RWPE2 (cell line): ENCODE results near the gene RPGRIP1L.

Source experiments
- ATAC-seq: fragments of 200-7000 bp; cut with Tn5 transposase; 3 replicates; pipeline ENCODE4 v1.9.1; 2021; ENCODE audit warnings: low read depth
- DNase-seq: peaks from one replicate; pipeline ENCODE4 v3.0.0-alpha.2; 2020; ENCODE audit warnings: low spot score
- H3K27ac ChIP-seq: fragments of 450-650 bp; 2 replicates; pipeline ENCODE4 v1.5.1; 2017; ENCODE audit warnings: mild to moderate bottlenecking; ENCODE audit not compliant: poor library complexity, severe bottlenecking
- H3K27me3 ChIP-seq: fragments of 250-450 bp; sonication (Bioruptor Pico); 2 replicates; pipeline ENCODE4 v1.5.1; 2021; ENCODE audit warnings: mild to moderate bottlenecking, moderate library complexity; ENCODE audit not compliant: insufficient read depth, poor library complexity, severe bottlenecking
- H3K36me3 ChIP-seq: fragments of 250-450 bp; sonication (Bioruptor Pico); 2 replicates; pipeline ENCODE4 v1.5.1; 2020; ENCODE audit warnings: low read depth, mild to moderate bottlenecking, moderate library complexity
- H3K4me1 ChIP-seq: fragments of 250-450 bp; sonication (Bioruptor Pico); 2 replicates; pipeline ENCODE4 v1.5.1; 2021; ENCODE audit warnings: mild to moderate bottlenecking, moderate library complexity; ENCODE audit not compliant: insufficient read depth, poor library complexity, severe bottlenecking
- H3K4me3 ChIP-seq: fragments of 250-450 bp; sonication (Bioruptor Pico); 2 replicates; pipeline ENCODE4 v1.5.1; 2021; ENCODE audit warnings: mild to moderate bottlenecking, moderate library complexity; ENCODE audit not compliant: severe bottlenecking
- H3K9me3 ChIP-seq: fragments of 250-450 bp; sonication (Bioruptor Pico); 2 replicates; pipeline ENCODE4 v1.5.1; 2021; ENCODE audit warnings: mild to moderate bottlenecking, moderate library complexity; ENCODE audit not compliant: severe bottlenecking
- CTCF ChIP-seq: fragments of 450-650 bp; IDR thresholded peaks from one replicate; pipeline ENCODE4 v1.5.1; 2017; ENCODE audit warnings: mild to moderate bottlenecking, moderate library complexity; ENCODE audit not compliant: poor library complexity, severe bottlenecking

The RPGRIP1L gene

GRCh38 chr16:53672461-53672860 lies 31.2 kb downstream of the RPGRIP1L start:
- no peak for TF ChIP-seq CTCF
- H3K4me3 ChIP-seq = no peak overlapping the region
- H3K27ac ChIP-seq = no peak overlapping the region
- H3K27me3 ChIP-seq = no peaks in the 10 kb centered on the region
- no peaks in the 10 kb centered on the region for H3K9me3 ChIP-seq
- ATAC-seq (no peak), DNase-seq (no peak)
- peaks cover 25% of the 10 kb centered on the region; the same call in 1 of the 2 replicates for H3K36me3 ChIP-seq
- H3K4me1 ChIP-seq = no peaks in the 10 kb centered on the region

DNA sequence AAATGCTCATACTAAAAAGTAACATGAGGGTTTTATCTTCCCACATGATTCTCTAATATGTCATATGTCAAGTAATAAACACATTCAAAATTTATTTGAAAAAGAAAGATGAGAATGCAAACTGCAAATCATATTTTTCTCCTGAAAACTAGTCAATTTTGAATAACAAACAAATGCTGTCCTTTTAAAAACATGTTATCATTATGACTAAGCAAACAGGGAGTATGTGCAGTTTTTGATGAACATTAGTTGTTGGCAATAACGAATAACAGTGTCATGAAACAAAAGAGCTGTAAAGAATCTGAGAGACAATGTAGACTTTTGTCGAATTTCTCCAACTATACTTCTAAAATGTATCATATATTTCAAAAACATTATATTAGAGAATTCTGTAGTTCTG lies 34.8 kb downstream of the RPGRIP1L start:
- Histone ChIP-seq H3K27ac (no peak overlapping the region), H3K36me3 (peaks cover 19% of the 10 kb centered on the region), H3K4me1 (no peaks in the 10 kb centered on the region), H3K4me3 (no peak overlapping the region), H3K27me3 (no peaks in the 10 kb centered on the region), H3K9me3 (no peaks in the 10 kb centered on the region)
- no peak for DNase-seq
- no peak for TF ChIP-seq CTCF
- no peak for ATAC-seq

DNA sequence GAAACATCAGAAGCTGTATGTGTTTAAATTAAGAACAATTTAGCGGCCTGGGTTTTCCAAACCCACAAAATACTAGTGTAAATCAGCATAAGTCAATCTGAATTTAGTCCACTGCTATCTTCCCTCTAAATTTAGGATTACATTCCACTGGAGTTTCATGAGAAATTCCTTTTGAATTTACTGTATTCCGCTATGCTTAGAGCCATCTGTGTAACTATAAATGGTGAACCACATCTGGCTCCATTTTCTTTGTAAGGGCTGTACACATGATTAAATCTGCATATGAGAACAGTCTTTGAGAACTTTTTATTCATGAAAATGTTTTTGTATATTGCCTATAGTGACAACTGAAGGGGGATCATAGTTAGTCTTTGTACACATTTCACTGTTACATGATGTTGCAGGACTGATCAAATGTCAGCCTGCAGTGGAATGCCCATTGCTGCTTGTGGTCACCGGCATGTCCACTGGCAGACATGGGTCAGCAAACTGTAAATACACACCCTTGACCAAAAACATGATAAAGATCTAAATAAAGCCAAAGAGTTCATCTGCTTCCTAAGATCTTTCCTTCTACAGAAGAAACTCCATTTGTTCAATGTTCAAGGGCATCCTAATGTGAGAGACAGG lies 36.8 kb downstream of the RPGRIP1L start:
- no peaks in the 10 kb centered on the region for H3K9me3 ChIP-seq
- ATAC-seq (no peak), DNase-seq (no peak)
- H3K4me1 ChIP-seq = no peaks in the 10 kb centered on the region
- no peak overlapping the region for H3K27ac ChIP-seq
- no peak overlapping the region for H3K4me3 ChIP-seq
- TF ChIP-seq CTCF = no peak
- H3K27me3 ChIP-seq = no peaks in the 10 kb centered on the region
- peaks cover 19% of the 10 kb centered on the region for H3K36me3 ChIP-seq

DNA sequence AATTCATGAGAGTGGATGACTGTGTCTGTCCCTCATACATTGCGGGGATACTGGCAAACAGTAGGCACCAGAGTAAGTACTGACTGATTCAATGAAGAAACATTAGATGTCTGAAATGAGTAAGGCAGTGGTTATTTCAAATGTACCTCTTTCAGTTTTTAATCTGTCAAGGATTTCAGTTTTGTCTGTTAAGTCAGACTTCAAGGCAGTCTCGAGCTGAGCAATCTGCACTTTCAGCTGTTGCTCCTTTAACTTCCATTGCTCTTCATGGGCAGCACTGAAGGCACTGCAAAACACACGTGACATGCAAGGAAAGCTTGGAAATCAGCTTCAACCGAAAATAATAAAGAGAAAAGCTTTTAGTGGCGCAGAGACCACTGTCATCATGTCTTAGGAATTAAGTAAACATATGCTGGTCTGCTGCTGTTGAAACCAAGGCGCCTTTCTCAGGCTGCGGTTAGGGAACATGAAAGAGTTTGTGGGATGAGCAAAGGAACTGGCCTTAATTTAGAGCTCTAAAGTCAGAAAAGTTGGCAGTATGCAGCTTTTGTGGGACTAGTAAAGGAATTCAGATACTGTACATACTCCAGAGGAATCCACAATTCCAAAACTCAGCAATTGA lies 38.8 kb downstream of the RPGRIP1L start:
- no peak for ATAC-seq
- TF ChIP-seq CTCF = no peak
- peaks cover 11% of the 10 kb centered on the region; the same call in 1 of the 2 replicates for H3K36me3 ChIP-seq
- H3K27ac ChIP-seq = no peak overlapping the region
- DNase-seq = no peak
- H3K9me3 ChIP-seq = no peaks in the 10 kb centered on the region
- H3K4me3 ChIP-seq = no peak overlapping the region
- no peaks in the 10 kb centered on the region for H3K4me1 ChIP-seq
- no peaks in the 10 kb centered on the region for H3K27me3 ChIP-seq

- H3K36me3 ChIP-seq = peaks cover 15% of the 10 kb centered on the region
- no peak overlapping the region for H3K27ac ChIP-seq
- H3K4me3 ChIP-seq = no peak overlapping the region
- no peaks in the 10 kb centered on the region for H3K9me3 ChIP-seq
- no peaks in the 10 kb centered on the region for H3K4me1 ChIP-seq
- no peak for DNase-seq
- TF ChIP-seq CTCF = no peak
- no peak for ATAC-seq
- no peaks in the 10 kb centered on the region for H3K27me3 ChIP-seq
These were observed 41.6 kb downstream of the RPGRIP1L start for GRCh38 chr16:53662072-53662471.
